Bronchial epithelial cell (primary cell): ENCODE results near the gene RAB29. TPM values are rescaled to one million over a fixed set of nuclear protein-coding genes. Genes with fewer than 3 reads are reported as not detected.

Experiments used
- DNase-seq: peaks from one replicate; pipeline ENCODE4 v3.0.0-alpha.2; 2010; ENCODE audit warnings: low read depth
- FAIRE-seq: peaks from 2 replicates; lab custom pipeline; 2011; peaks lifted over from hg19 to GRCh38; lab: Jason Lieb, UNC
- H3K27me3 ChIP-seq: 2 replicates; pipeline ENCODE4 v1.5.1; 2011; ENCODE audit warnings: low read length; ENCODE audit not compliant: control insufficient read depth, insufficient read depth
- H3K36me3 ChIP-seq: 2 replicates; pipeline ENCODE4 v1.5.1; 2011; ENCODE audit warnings: low read length; ENCODE audit not compliant: control insufficient read depth, insufficient read depth
- H3K4me3 ChIP-seq: 2 replicates; pipeline ENCODE4 v1.5.1; 2011; ENCODE audit warnings: mild to moderate bottlenecking, low read depth, low read length, control low read depth
- CTCF ChIP-seq: IDR thresholded peaks from 2 replicates; pipeline ENCODE4 v1.5.1; 2011; ENCODE audit warnings: mild to moderate bottlenecking, moderate library complexity, low read length, control low read depth, inconsistent platforms; ENCODE audit not compliant: insufficient read depth, severe bottlenecking
- total RNA-seq: library from RNA; depleted of rRNA; stranded (reverse); fragments of >200 nt; gene quantifications from 2 replicates; pipeline ENCODE4 v1.2.1, GENCODE V29; 2014

Gene RAB29
- total RNA-seq, 1 donor from 2014 or later: 18.7 TPM

GRCh38 chr1:205748403-205749233 lies 26.7 kb downstream of the RAB29 start:
- Histone ChIP-seq H3K4me3 (peak overlapping the region; percentile 54), H3K27me3 (no peaks in the 10 kb centered on the region), H3K36me3 (no peaks in the 10 kb centered on the region)
- no peak for FAIRE-seq
- peak; percentile 56 for DNase-seq
- TF ChIP-seq CTCF: no peak

- no peak for TF ChIP-seq CTCF
- no peak for FAIRE-seq
- no peaks in the 10 kb centered on the region for H3K36me3 ChIP-seq
- peak; percentile 28 for DNase-seq
- no peaks in the 10 kb centered on the region for H3K27me3 ChIP-seq
- H3K4me3 ChIP-seq: no peak overlapping the region
Observed at GRCh38 chr1:205746757-205747412, 28.4 kb downstream of the RAB29 start.

DNA sequence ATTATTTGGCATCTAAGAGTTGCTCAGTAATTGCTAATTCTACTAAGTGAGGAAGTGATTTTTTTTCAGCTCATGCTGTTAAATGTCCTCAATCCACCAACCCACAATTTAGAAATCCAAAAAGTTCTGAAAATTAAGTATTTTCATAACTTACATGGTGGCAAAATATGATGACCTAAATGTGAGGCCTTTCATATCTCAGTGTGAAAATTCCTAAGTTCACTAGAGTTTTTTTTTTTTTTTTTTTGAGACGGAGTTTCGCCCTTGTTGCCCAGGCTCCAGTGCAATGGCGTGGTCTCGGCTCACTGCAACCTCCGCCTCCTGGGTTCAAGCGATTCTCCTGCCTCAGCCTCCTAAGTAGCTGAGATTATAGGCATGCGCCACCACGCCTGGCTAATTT lies 30.9 kb downstream of the RAB29 start:
- FAIRE-seq: no peak
- Histone ChIP-seq H3K4me3 (no peak overlapping the region), H3K36me3 (no peaks in the 10 kb centered on the region), H3K27me3 (no peaks in the 10 kb centered on the region)
- no peak for DNase-seq
- no peak for TF ChIP-seq CTCF

DNA sequence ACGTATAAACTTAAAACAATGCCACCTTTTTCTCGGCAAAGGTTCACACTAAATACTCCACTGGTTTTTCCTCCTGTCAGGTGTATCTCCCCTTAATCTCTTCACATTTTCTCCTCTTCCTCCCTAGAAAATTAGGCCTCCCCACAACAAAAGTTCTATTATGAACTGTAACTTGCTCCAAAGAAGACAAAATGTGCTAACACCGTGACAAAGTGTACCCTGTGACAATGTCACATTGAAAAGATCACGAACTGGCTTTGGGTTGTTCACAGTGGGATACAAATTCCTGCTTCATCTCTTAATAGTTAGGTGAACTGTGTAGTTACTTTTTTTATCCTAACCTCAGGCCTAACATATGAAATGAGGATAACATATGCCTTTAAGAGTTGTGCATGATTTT lies 31.3 kb downstream of the RAB29 start:
- Histone ChIP-seq H3K4me3 (no peak overlapping the region), H3K36me3 (no peaks in the 10 kb centered on the region), H3K27me3 (no peaks in the 10 kb centered on the region)
- TF ChIP-seq CTCF: no peak
- DNase-seq (no peak), FAIRE-seq (no peak)

GRCh38 chr1:205741681-205742080 lies 33.6 kb downstream of the RAB29 start:
- no peaks in the 10 kb centered on the region for H3K27me3 ChIP-seq
- peaks cover 1% of the 10 kb centered on the region for H3K36me3 ChIP-seq
- FAIRE-seq: no peak
- no peak overlapping the region for H3K4me3 ChIP-seq
- TF ChIP-seq CTCF: no peak
- no peak for DNase-seq
